MM.1S (cell line): Measurements from ENCODE around the gene EIF4EBP3.

ENCODE experiments used
- CTCF ChIP-seq: fragments of 300-600 bp; sonication (generic); IDR thresholded peaks from 2 replicates; pipeline ENCODE4 v1.5.1; 2016; ENCODE audit warnings: antibody characterized with exemption, low read length, mixed read lengths
- EZH2 ChIP-seq: fragments of 300-600 bp; sonication (generic); optimal IDR thresholded peaks from 2 replicates; pipeline ENCODE3; 2017; ENCODE audit warnings: low read depth, mild to moderate bottlenecking, antibody characterized with exemption, low read length, mixed read lengths
- EZH2phosphoT487 ChIP-seq: fragments of 300-600 bp; sonication (generic); IDR thresholded peaks from 2 replicates; pipeline ENCODE4 v1.6.1; 2018; ENCODE audit warnings: antibody characterized with exemption, low read length

- TF ChIP-seq EZH2 (no peak), CTCF (no peak), EZH2phosphoT487 (no peak)
These were observed 2.0 kb downstream of the EIF4EBP3 start for GRCh38 chr5:140549237-140550144.
